Activated CD8-positive, alpha-beta memory T cell treated with anti-CD3 and anti-CD28 coated beads, Interleukin-2, amount 50 U/mL, for 24 hours (primary cell): ENCODE data around the gene EIF3K.

ENCODE experiments used
- DNase-seq: peaks from one replicate; pipeline ENCODE4 v3.0.0-alpha.2; 2020; ENCODE audit errors: extremely low read depth

The EIF3K gene

GRCh38 chr19:38665950-38666662 is 47.1 kb downstream of the EIF3K start:
- no peak for DNase-seq

- no peak for DNase-seq
Observed at GRCh38 chr19:38666663-38667511, 47.9 kb downstream of the EIF3K start.

DNA sequence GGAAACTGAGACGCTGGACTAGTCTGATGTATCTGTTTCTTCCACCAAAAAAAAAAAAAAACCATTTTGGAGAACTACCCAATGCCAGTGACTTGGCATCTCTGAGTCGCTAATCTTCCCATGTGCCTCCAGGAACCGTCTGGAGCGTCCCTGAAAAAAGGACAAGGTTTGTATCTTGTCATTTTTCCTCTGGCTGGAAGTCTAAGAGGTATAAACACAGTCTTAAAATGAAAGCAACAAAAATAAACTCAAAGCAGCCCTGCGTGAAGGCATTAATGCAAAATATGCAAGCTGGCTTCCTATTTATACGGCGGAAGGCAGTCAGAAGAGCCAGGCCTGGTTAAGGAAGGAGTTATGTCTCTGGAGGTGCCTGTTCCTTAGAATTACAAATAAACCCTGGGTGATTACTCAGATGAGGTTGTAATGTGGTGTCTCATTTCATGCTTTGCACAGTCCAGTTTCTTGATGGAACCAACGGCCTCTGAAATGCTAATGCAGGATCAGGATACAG is 48.7 kb downstream of the EIF3K start:
- no peak for DNase-seq

- DNase-seq, result no peak
Observed at GRCh38 chr19:38669552-38669951, 50.6 kb downstream of the EIF3K start.

DNA sequence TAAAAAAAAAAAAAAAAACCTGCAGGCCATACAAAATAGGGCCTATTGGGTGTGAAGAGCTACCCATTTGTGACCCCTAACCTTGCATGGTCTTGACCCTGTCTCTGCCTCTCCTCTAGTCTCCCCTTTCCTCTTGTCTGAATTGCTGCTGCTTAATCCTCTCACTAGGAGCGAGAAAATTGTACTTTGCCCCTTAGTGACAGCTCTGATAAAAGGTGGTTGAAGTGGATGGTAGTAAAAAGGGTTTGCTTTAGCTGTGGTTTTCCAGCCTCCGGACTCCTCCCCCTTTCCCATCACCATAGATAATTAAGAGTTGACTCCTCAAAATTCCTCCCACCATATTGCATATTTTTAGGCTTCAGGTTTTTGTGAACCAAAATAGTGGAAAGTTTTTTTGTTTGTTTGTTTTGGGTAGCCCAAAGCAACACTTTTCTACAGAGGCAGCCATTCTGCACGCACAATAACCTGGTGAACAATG is 52.0 kb downstream of the EIF3K start:
- DNase-seq, result no peak

DNA sequence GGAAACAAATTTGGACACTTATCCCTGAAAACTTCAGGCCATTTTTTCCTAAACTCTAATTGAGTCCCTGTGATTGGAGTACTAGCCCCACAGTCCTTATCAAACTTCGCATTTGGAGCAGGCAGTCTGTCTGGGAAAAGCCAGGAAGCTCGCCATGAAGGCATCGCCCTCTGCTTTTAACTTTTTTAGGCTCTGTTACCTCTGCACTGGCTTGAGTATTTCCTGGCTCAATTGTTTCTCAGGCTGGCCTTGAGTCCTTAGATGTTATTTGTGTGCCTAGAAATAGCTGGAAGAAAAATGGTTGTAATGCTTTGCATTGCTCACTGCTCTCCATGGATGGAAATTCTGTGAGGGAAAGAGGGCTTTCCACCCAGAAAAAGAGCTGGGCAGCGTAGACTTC is 52.7 kb downstream of the EIF3K start:
- DNase-seq, result no peak

GRCh38 chr19:38673030-38673429 is 54.0 kb downstream of the EIF3K start:
- DNase-seq, result no peak

DNA sequence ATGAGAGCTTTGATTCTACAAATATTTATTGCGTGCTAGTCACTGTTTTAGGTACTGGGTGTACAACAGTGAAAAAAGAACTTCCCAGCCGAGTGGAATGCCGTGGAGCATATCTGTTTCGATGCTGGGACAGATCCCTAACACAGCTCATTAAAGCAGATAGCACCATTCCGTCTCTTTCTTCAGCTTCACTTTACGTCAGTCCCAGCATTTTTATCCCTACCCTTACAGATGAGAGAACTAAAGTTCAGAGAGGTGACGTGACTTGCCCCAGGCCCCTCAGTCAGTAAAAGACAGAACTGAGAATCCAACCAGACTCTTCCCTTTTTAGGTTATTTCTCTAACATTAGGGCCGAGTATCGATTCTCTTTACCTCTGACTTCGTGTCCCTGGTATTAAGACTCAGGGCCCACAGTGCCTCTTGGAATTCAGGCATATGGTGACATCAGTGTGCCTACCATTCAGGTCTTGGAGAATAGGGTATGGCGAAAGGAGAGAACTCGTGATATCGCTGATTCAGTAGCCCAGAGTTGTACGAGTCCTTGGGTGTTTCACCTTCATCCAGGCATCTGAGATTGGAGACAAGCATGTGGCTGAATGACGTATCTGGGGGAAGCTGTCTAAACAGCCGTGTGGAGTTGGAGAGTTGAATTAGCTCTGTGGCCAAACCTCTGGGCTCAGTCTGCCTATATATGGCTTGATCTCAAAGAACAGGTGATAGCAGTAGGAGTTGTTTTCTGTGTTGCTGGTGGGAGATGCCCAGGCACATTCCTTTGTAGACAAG is 55.6 kb downstream of the EIF3K start:
- no peak for DNase-seq

GRCh38 chr19:38675611-38676010 is 56.6 kb downstream of the EIF3K start:
- DNase-seq, result no peak

- no peak for DNase-seq
Observed at GRCh38 chr19:38676023-38676877, 57.3 kb downstream of the EIF3K start.

DNA sequence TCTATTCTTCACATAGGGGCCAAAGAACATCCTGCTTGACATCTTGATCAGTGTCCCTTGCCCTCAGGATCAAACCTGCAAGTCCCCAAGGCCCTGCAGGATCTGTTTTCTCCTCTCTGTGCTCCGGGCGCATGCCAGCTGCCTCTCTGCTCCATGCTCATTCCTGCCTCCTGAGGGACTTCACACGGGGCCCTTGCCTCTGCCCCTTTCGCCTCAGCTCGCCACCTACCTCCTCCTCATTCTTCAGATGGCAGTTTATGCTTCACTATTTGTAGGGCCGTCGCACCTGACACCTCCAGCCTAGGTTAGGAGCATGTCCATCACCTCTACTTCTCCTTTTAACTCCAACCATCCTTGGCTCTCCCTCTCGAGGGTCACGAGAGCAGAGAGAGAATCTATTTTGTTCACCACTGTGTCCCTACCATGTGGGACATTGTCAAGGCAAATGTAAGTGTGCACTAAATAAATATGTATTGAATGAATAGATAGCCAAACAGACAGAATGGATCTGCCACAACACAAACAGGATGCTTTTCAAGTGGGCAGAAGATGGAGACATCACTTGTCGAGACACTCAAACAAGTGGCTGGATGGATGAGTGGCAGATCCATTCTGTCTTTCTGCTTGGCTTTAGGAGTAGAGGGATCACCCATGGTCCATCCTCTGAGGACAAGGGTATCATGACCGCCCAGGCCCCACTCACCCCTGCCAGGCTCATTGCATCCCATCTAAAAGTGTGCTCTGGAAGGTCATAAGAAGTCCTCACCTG is 58.1 kb downstream of the EIF3K start:
- DNase-seq, result no peak

DNA sequence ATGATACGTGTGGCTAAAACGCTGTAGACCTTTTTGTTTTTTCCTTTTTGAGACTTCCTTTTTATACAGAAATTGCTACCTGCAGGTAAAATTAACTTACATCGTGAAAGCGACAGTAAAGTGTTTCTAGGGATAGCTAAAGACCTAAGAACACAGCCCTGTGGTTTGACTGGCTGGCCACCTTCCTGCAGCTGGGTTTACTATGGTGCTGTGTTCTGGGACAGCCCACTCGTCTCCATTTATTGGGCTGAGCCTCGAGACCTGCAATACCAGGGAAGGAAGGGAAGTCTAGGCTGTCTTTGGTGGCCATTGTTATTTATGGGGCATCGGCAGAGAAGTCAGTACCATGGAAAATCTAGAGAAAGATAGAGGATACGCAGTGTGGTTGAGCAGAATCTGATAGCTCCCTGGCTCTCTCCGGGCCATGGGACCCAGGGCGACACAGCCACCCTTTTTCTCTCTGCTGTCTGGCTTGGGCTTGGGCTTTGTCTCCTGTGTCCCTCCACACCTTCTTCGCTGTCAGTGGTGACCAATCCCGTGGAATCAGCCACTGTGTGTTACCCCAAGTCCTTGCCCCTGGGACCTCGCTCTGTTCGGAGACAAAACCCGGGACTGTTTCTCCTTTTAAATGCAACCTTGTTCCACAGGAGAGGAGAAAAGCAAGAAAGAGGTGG is 59.4 kb downstream of the EIF3K start:
- no peak for DNase-seq

DNA sequence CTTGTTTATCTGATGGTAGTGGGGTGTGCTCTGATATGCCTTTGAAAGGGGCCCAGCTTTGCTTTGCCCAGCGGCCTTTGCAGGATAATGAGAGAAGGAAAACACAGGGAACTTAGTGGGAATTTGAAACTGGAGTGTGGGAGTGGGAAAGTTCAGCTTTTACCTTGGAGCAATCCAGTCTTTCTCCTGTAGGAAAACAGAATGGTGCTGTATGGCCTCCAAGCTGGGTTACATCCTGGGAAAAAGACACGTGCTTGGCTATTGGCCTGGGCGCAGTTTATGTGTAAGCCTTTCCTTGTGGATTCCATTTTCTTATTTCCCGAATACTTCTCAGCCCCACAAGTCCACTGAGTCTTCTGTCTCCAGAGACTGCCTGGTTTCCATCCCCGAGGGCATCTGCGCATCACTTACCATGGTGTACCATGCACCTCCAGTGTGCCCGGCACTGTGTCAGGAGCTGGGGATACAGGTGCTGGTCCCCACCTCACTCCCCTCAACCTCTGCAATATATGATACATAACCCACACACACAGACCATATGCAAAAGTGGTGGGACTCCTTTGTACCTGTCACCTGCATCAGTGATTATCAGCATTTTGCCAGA is 60.0 kb downstream of the EIF3K start:
- no peak for DNase-seq

DNA sequence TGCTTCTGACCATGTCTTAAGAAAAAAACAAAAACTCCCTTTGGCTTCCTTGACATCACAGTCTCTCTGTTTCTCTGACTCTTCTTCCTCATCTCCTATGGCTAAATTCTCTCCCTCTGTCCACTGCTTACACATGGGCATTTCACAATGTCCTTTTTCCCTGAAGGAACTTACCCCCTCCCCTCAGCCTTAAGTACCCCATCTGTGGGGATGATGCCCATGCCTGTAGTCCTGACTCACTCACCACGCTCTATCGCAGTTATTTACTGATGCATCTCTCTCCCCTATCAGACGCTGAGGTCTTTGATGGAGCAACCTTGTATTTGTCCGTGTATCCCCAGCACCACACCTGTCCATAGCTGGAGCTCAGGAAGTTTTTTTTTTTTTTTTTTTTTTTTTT is 60.9 kb downstream of the EIF3K start:
- no peak for DNase-seq

GRCh38 chr19:38682195-38682867 is 63.3 kb downstream of the EIF3K start:
- no peak for DNase-seq

DNA sequence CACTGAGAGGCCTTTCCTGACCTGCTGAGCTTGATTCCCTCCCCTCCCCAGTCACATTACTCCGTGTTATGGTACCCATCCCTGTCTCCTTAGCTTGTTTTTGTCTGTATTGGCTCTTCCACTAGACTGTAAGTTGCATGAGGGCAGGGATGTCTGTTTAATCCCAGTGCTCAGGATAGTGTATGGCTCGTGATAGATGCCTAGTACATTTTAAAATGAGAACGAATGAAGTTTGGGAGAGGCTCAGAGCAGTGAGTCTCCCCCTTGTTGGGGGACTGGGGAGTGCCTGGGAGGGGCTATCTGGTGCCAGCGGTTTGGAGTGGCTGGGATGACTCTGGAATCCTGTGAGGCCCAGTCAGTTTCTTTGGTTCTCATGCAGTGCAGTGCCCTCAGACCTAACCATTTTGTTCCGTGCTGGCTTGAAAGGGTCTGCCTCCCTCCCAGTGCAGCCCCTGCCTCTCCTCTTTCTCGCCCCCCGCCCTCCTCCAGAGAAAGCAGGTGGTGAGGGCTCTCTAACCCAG is 63.9 kb downstream of the EIF3K start:
- no peak for DNase-seq

DNA sequence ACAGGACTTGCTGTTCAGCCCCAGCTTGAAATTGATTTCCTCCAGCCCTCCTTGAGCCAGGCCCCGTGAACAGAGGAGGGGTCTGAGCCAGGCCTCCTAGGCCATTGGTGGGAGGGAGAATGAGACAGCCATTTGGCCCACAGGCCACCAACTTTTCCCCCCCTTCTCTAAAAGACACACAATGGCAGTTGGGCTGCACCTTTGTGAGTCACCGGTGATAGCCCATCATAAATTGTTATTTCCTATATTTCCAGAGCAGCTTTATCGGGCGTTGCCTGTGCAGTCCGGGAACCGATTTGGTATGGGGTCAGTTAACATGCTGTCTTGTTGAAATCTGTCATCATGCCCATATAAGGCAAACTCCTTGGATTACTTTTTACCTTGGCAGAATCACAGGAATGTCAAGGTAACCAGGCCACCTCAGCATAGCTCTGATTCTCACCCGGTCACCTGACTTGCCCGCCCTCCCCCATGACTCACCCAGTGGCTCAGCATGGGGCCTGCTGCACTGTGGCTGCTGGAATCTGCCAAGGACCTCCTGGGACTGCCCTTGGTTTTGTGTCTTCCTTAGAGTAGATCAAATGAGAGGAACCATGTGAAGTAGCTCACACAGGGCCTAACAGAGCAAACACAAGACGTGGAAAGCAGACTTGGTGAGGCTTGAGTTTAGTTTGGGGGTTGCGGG is 64.5 kb downstream of the EIF3K start:
- DNase-seq, result no peak
